ENCODE results near the gene ATXN1. TPM values are rescaled to one million over a fixed set of nuclear protein-coding genes. Genes with fewer than 3 reads are reported as not detected.

ATXN1 gene
- total RNA-seq, 4 donors from 2014 or later = 26.4 to 46.4 (median 36.1) TPM

- no peak for DNase-seq (ENCODE audit: low spot score)
- no peak for ATAC-seq (ENCODE audit: low FRiP score)
- TF ChIP-seq CTCF (IDR thresholded peaks at IDR 0.05) = no peak
Measured at GRCh38 chr6:16782278-16782677, 21.0 kb upstream of the ATXN1 start.

- TF ChIP-seq CTCF (IDR thresholded peaks at IDR 0.05) = no peak
- DNase-seq (ENCODE audit: low spot score) = no peak
- no peak for ATAC-seq (ENCODE audit: low FRiP score)
Measured at GRCh38 chr6:16781348-16782169, 20.3 kb upstream of the ATXN1 start.

GRCh38 chr6:16778521-16778920 is 17.3 kb upstream of the ATXN1 start:
- ATAC-seq (ENCODE audit: low FRiP score) = no peak
- DNase-seq (ENCODE audit: low spot score) = no peak
- TF ChIP-seq CTCF (IDR thresholded peaks at IDR 0.05) = no peak

- no peak for TF ChIP-seq CTCF (IDR thresholded peaks at IDR 0.05)
- ATAC-seq (ENCODE audit: low FRiP score) (no peak), DNase-seq (ENCODE audit: low spot score) (no peak)
Measured at GRCh38 chr6:16777794-16778193, 16.5 kb upstream of the ATXN1 start.

GRCh38 chr6:16776394-16777017 is 15.2 kb upstream of the ATXN1 start:
- TF ChIP-seq CTCF (IDR thresholded peaks at IDR 0.05) = no peak
- peak; percentile 57 for ATAC-seq (ENCODE audit: low FRiP score)
- DNase-seq (ENCODE audit: low spot score) = no peak

GRCh38 chr6:16774437-16774836 is 13.2 kb upstream of the ATXN1 start:
- DNase-seq (ENCODE audit: low spot score) = no peak
- no peak for ATAC-seq (ENCODE audit: low FRiP score)
- TF ChIP-seq CTCF (IDR thresholded peaks at IDR 0.05) = no peak

GRCh38 chr6:16773362-16773761 is 12.1 kb upstream of the ATXN1 start:
- ATAC-seq (ENCODE audit: low FRiP score) (no peak), DNase-seq (ENCODE audit: low spot score) (no peak)
- no peak for TF ChIP-seq CTCF (IDR thresholded peaks at IDR 0.05)
